GM18517 (cell line): ENCODE data around the gene SULT4A1.
"Not testable (repeated sequence)": the region's sequence is repeated elsewhere in the genome, so short reads cannot be mapped to it uniquely, and the experiment has no call there.

Source experiments
- ATAC-seq: cut with Tn5 transposase; IDR thresholded peaks from one replicate; pipeline ENCODE4 v1.9.1; 2021; ENCODE audit warnings: mild to moderate bottlenecking, moderate library complexity; ENCODE audit not compliant: unreplicated experiment

Gene SULT4A1

GRCh38 chr22:43887391-43887790 lies 25.1 kb upstream of the SULT4A1 start:
- no peak for ATAC-seq

- no peak for ATAC-seq
Observed at GRCh38 chr22:43886231-43886630, 23.9 kb upstream of the SULT4A1 start.

- ATAC-seq: no peak
Observed at GRCh38 chr22:43885786-43886185, 23.5 kb upstream of the SULT4A1 start.

- ATAC-seq: no peak
Observed at GRCh38 chr22:43885319-43885671, 23.0 kb upstream of the SULT4A1 start.

- ATAC-seq: no peak
Observed at GRCh38 chr22:43884600-43885318, 22.4 kb upstream of the SULT4A1 start.

GRCh38 chr22:43883719-43884415 lies 21.6 kb upstream of the SULT4A1 start:
- no peak for ATAC-seq

GRCh38 chr22:43883012-43883661 lies 20.8 kb upstream of the SULT4A1 start:
- no peak for ATAC-seq

- no peak for ATAC-seq
Observed at GRCh38 chr22:43882122-43882767, 19.9 kb upstream of the SULT4A1 start.

GRCh38 chr22:43881091-43882061 lies 19.1 kb upstream of the SULT4A1 start:
- ATAC-seq: no peak

GRCh38 chr22:43880541-43880991 lies 18.3 kb upstream of the SULT4A1 start:
- ATAC-seq: no peak

GRCh38 chr22:43879901-43880540 lies 17.7 kb upstream of the SULT4A1 start:
- no peak for ATAC-seq

- ATAC-seq: no peak
Observed at GRCh38 chr22:43878831-43879550, 16.7 kb upstream of the SULT4A1 start.

GRCh38 chr22:43878079-43878795 lies 15.9 kb upstream of the SULT4A1 start:
- ATAC-seq: no peak

GRCh38 chr22:43876866-43877509 lies 14.7 kb upstream of the SULT4A1 start:
- ATAC-seq: no peak

GRCh38 chr22:43869799-43870198 lies 7.5 kb upstream of the SULT4A1 start:
- no peak for ATAC-seq

- ATAC-seq: not testable (repeated sequence)
Observed at GRCh38 chr22:43869001-43869400, 6.7 kb upstream of the SULT4A1 start.

GRCh38 chr22:43867839-43868635 lies 5.7 kb upstream of the SULT4A1 start:
- no peak for ATAC-seq
